Hippocampal formation (tissue), 2 donors: Measurements from ENCODE around the gene UGT1A9.
"Not testable (repeated sequence)": the region's sequence is repeated elsewhere in the genome, so short reads cannot be mapped to it uniquely, and the experiment has no call there.

Experiments used
- DNase-seq, 2 donors: peaks; one replicate each; lab custom pipeline; 2025; lab: John Stamatoyannopoulos, UW

UGT1A9 gene

GRCh38 chr2:233711312-233712008 lies 39.8 kb downstream of the UGT1A9 start:
- DNase-seq = peak in 1 of 2 donors; percentile 65

DNA sequence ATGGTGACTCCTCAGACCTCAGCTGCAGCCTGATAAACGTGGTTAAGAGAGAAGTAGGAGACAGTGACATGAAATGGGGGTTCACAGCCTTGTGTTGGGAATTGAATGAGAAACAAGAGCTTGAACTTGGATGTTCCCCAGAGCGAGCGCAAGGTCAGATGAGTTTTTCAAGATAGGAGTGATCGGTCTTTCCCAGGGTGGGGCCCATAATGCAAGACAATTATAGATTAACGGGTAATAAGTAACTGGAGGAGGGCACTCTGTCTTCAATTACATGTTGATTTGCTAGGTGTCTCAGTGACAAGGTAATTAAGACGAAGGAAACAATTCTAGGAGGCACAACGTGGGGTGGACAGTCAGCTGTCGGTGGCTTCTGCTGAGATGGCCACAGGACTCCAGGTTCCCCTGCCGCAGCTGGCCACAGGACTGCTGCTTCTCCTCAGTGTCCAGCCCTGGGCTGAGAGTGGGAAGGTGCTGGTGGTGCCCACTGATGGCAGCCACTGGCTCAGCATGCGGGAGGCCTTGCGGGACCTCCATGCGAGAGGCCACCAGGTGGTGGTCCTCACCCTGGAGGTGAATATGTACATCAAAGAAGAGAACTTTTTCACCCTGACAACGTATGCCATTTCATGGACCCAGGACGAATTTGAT lies 41.0 kb downstream of the UGT1A9 start, which contains the start of gene UGT1A5:
TSS of gene UGT1A5 (plus strand) at position 297 of the 651 bp plus-strand sequence. CDS start at position 382, 85 bp downstream.
- DNase-seq = no peak

- DNase-seq = no peak
Observed at GRCh38 chr2:233713262-233713615, 41.5 kb downstream of the UGT1A9 start.

DNA sequence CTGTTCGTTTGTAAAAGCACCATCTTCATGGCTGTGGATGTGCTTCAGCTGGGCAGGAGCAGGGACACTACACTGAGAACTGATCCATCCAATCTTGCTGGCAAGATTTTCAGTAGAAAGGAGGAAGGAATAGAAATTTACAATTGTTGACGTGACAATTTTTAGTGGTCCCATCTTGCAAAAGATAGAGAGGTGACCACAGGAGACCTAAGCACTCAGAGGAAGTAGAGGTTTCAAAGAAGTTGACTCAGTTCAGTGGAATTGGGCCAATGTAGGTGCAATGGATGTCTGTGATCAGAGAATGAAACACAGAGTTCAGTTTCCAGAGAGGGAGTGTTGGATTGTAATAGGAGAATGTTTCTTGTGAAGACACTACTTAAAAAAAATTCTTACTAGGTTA lies 42.4 kb downstream of the UGT1A9 start:
- no peak for DNase-seq

GRCh38 chr2:233718552-233718951 lies 46.9 kb downstream of the UGT1A9 start, which contains the start of gene UGT1A4:
Gene UGT1A4 (plus strand): TSS chr2:233718736. CDS start chr2:233718821, 85 bp downstream.
- DNase-seq = no peak

DNA sequence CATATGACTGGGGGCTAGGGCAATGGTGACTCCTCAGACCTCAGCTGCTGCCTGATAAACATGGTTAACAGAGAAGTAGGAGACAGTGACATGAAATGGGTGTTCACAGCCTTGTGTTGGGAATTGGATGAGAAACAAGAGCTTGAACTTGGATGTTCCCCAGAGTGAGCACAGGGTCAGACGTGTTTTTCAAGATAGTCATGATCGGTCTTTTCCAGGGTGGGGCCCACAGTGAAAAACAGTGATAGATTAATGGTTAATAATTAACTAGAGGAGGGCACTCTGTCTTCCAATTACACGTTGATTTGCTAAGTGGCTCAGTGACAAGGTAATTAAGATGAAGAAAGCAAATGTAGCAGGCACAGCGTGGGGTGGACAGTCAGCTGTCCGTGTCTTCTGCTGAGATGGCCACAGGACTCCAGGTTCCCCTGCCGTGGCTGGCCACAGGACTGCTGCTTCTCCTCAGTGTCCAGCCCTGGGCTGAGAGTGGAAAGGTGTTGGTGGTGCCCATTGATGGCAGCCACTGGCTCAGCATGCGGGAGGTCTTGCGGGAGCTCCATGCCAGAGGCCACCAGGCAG lies 57.1 kb downstream of the UGT1A9 start, which contains the start of gene UGT1A3:
TSS of gene UGT1A3 (plus strand) at position 320 of the 579 bp plus-strand sequence. CDS start at position 405, 85 bp downstream.
- no peak for DNase-seq

GRCh38 chr2:233736868-233737653 lies 65.4 kb downstream of the UGT1A9 start:
- DNase-seq = not testable (repeated sequence)

DNA sequence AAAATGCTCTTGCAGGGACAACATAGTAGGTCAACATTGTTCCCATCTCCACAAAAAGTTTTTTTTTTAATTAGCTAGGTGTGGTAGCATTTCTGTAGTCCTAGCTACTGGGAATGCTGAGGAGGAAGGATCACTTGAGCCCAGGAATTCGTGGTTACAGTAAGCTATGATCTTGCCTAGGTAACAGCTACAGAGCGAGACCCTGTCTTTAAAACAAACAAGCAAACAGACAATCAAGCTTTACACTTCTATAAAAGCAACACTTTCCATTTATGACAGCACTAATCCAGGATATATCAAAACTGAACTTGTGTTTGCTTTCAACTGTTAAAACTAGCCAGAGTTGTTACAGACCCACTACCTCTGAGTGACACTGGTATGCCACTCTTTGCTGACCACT lies 69.2 kb downstream of the UGT1A9 start:
- no peak for DNase-seq

DNA sequence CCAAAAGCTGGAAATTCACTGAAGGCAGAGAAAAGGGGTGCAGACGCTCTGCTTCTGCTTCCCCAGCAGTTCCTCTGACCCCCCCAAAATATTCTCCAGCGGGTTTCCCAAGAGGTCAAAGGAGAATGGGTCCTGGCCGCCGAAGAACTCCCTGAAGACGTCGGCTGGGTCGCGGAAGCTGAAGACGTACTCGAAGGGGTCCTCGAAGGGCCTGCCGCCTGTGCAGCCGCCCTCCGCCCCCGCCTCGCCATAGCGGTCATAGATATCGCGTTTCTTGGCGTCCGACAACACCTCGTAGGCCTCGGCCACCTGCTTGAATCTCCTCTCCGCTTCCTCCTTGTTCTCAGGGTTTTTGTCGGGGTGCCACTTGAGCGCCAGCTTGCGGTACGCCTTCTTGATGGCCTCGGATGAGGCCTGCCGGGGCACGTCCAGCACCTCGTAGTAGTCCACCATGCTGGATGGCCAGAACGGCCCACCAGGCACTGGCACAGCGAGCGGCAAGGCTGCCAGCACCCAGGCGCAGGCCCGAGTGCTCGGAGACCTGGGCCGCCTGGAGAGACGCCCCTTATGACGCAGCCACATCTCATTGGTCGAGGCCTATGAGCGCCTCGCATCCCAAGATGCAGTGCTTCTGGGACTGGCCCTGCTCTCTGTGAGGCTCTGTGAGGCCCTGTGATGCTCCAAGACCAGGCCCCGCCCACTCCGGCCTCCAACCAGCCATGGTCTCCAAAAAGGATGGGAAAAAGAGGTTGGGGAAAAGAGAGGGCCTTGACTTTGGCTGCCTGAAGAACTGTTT lies 72.0 kb downstream of the UGT1A9 start:
- no peak for DNase-seq

DNA sequence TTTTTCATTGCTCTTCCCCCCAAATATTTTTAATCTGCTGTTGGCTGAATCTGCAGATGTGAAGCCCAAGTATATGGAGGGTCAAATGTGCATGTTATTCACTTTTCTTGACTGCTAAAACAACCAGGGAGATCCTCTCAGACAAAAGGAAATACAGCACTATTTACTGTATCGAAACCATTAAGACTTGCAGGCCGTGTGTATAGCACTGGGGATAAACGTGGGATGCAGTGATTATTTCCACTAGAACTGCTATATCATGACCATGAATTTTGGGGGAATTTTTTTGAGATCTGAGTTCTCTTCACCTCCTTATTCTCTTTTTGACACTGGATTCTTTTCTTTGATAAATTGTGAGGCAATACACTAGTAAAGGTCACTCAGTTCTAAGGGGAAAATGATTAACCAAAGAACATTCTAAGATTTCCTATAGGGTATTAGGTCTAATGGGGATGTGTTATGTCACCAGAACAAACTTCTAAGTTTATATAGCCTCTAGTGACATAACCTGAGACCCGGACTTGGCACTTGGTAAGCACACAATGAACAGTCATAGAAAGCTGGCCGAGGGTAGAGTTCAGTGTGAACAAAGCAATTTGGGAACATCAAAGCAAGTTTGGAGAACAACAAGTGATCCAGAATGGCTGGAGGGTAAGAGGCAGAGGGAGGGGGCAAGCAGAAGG lies 73.5 kb downstream of the UGT1A9 start:
- DNase-seq = no peak

- DNase-seq = not testable (repeated sequence)
Observed at GRCh38 chr2:233745838-233746237, 74.1 kb downstream of the UGT1A9 start.

DNA sequence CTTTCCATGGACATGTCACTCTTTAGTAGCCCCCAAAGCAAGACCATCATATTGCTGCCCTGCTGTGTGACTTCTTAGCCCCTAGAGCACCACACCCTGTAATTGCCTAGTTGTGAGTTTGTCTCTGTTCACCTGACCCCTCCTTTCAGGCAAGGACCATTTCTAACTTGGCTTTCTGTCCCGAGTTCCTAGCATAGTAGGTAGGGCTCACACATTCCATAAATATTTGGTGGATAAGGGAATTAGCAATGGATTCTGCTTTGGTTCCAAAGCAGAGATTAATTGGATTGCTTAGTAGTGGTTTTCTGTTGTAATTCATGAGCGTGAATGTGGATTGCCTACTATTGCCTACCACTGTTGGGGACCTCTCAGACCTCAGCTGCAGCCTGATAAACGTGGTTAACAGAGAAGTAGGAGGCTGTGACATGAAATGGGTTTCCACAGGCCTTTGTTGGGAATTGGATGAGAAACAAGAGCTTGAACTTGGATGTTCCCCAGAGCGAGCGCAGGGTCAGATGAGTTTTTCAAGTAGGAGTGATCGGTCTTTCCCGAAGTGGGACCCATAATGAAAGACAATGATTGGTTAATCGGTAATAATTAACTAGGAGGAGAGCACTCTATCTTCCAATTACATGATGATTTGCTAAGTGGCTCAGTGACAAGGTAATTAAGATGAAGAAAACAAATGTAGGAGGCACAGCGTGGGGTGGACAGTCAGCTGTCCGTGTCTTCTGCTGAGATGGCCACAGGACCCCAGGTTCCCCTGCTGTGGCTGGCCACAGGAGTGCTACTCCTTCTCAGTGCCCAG lies 75.0 kb downstream of the UGT1A9 start:
- DNase-seq = no peak

GRCh38 chr2:233747283-233747544 lies 75.5 kb downstream of the UGT1A9 start:
- no peak for DNase-seq

- not testable (repeated sequence) for DNase-seq
Observed at GRCh38 chr2:233750689-233751088, 79.0 kb downstream of the UGT1A9 start.

DNA sequence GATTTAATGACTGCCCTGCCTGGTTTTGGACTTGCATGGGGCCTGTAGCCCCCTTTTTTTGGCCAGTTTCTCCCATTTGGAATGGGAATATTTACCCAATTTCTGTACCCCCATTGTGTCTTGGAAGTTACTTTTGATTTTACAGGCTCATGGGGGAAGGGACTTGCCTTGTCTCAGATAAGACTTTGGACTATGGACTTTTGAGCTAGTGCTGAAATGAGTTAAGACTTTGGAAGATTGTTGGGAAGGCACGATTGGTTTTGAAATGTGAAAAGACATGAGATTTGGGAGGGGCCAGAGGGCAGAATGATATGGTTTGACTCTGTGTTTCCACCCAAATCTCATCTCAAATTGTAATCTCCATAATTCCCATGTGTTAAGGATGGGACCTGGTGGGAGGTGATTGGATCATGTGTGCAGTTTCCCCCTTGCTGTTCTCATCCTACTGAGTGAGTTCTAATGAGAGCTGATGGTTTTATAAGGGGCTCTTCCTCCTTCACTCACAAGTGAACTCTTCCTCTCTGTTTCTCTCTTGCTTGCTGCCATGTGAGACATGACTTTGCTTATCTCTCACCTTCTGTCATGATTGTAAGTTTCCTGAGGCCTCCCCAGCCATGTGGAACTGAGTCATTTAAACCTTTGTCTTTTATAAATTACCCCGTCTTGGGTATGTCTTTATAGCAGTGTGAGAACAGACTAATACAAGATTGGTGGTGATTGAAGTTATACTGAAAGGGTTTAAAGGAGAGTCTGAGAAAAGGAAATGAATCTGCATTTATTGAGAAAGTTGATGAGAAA lies 79.7 kb downstream of the UGT1A9 start:
- not testable (repeated sequence) for DNase-seq

GRCh38 chr2:233754872-233755611 lies 83.3 kb downstream of the UGT1A9 start:
- DNase-seq = no peak

- DNase-seq = no peak
Observed at GRCh38 chr2:233756429-233757081, 84.9 kb downstream of the UGT1A9 start.

DNA sequence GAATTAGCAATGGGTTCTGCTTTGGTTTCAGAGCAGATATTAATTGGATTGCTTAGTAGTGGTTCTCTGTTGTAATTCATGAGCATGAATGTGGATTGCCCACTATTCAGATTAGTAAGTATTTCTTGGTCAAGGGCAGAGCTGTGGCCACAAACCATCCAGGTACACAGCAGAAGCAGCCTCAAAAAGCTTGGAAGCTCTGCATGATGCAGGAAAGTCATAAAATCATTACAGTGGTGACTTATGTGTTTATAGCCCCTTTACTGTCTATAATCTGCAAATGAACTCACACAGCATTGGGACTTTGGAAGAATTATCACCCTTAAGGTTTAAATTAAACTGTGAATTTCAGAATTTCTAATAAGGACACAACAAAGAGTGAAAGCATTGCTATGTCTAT lies 86.4 kb downstream of the UGT1A9 start:
- no peak for DNase-seq
